Spleen (tissue), 11 donors: ENCODE results near the gene ELAVL3. TPM values are rescaled to one million over a fixed set of nuclear protein-coding genes. Genes with fewer than 3 reads are reported as not detected.
A peak's percentile ranks its signal among the peaks of the same experiment; 100 is the strongest.

Source experiments
- DNase-seq: peaks from one replicate; pipeline ENCODE4 v3.0.0-alpha.2; 2020
- H3K27ac ChIP-seq, 8 donors: fragments of 200-600 bp; sonication (generic) in 7 of 8; 1 replicate in 4 of 8; 2 replicates in 4 of 8; pipeline versions ENCODE4 v1.5.0 to v1.8.0; 2016 to 2021; ENCODE audit warnings: inconsistent platforms in 4 of 8, mild to moderate bottlenecking in 4 of 8, moderate library complexity in 1 of 8
- H3K27me3 ChIP-seq, 7 donors: fragments of 200-600 bp; sonication (generic) in 6 of 7; replicated peaks in 1 of 7; 1 replicate in 4 of 7; 2 replicates in 3 of 7; pipeline versions ENCODE4 v1.5.0 to v1.8.0; 2016 to 2021; ENCODE audit warnings: inconsistent platforms in 3 of 7, mild to moderate bottlenecking in 1 of 7
- H3K36me3 ChIP-seq, 6 donors: fragments of 200-600 bp; sonication (generic) in 5 of 6; 1 replicate in 4 of 6; 2 replicates in 2 of 6; pipeline versions ENCODE4 v1.5.0 to v1.8.0; 2016 to 2021; ENCODE audit warnings: inconsistent platforms in 2 of 6
- H3K4me1 ChIP-seq, 6 donors: fragments of 200-600 bp; sonication (generic) in 5 of 6; 1 replicate in 3 of 6; 2 replicates in 3 of 6; pipeline versions ENCODE4 v1.5.0 to v1.8.0; 2016 to 2021; ENCODE audit warnings: inconsistent platforms in 3 of 6
- H3K4me3 ChIP-seq, 8 donors: fragments of 200-600 bp; sonication (generic) in 7 of 8; 1 replicate in 4 of 8; 2 replicates in 4 of 8; pipeline versions ENCODE4 v1.5.0 to v1.8.0; 2016 to 2021; ENCODE audit warnings: inconsistent platforms in 4 of 8, mild to moderate bottlenecking in 4 of 8, moderate library complexity in 2 of 8
- H3K9me3 ChIP-seq, 8 donors: fragments of 200-600 bp; sonication (generic) in 7 of 8; 1 replicate in 4 of 8; 2 replicates in 4 of 8; pipeline versions ENCODE4 v1.5.0 to v1.8.0; 2016 to 2021; ENCODE audit warnings: inconsistent platforms in 4 of 8
- POLR2A ChIP-seq, 3 donors: fragments of 450-650 bp; IDR thresholded peaks; one replicate each; pipeline ENCODE4 v1.5.1; 2017; ENCODE audit warnings: antibody characterized with exemption in 3 of 3, mild to moderate bottlenecking in 1 of 3
- POLR2AphosphoS5 ChIP-seq, 3 donors: sonication (generic); formaldehyde crosslinking; IDR thresholded peaks; one replicate each; pipeline ENCODE4 v1.5.1; 2017; ENCODE audit warnings: antibody characterized with exemption in 3 of 3
- WGBS, 5 donors: extraction: QIAGEN DNeasy Blood & Tissue Kit in 3 of 5; methylation state at CpG; one replicate each; pipeline versions ENCODE4 v1.1.5 to v1.1.7; 2013 to 2018; 5-methylcytosine and 5-hydroxymethylcytosine counted together
- intact Hi-C: fragments of 100-400 bp; cut with DNase I; formaldehyde crosslinking; loops from one replicate; pipeline ENCODE4 v1.15.0; 2023; ENCODE audit warnings: low total_unique reads
- polyA plus RNA-seq, 3 donors: library from polyadenylated mRNA; stranded (reverse); fragments of 200-250 nt; gene quantifications; one replicate each; pipeline ENCODE4 v1.2.1, GENCODE V29; 2013
- total RNA-seq, 7 donors: library from RNA; depleted of rRNA in 3 of 7; stranded (reverse); fragments of >200 nt in 3 of 7; fragmentation: NEBNext Ultra II Directional in 4 of 7; extraction: Animal tissue kit (Norgen Biotek cat#: 25700) in 4 of 7; gene quantifications; one replicate each; pipeline versions ENCODE4 v1.1.0 to v1.2.1, GENCODE V29; 2016 to 2021
- TF ChIP-seq, protein P1 (sequence below), 11 experiments: fragments of 200-600 bp in 7 of 11; fragments of 450-650 bp in 4 of 11; sonication (generic) in 4 of 11; IDR thresholded peaks in 8 of 11; conservative IDR thresholded peaks in 3 of 11; 1 replicate in 7 of 11; 2 replicates in 4 of 11; pipeline versions ENCODE4 v1.4.0 to v1.8.0; 2016 to 2021; ENCODE audit warnings: antibody characterized with exemption in 11 of 11, inconsistent platforms in 4 of 11, mild to moderate bottlenecking in 1 of 11
- donor health status: healthy with polysubstance abuse.
- donor health status: DM: no; HTN: no; CAD: no; lungs with moderate emphysema.
- donor health status: DM: no; HTN: no; CAD: no.
- donor health status: Bipolar disorder and iron deficiency.
- donor health status: healthy.
- donor health status: DM: no; HTN: no; CAD: no.
- donor health status: DM: yes; HTN: yes; CAD: no.

The ELAVL3 gene
- total and polyA plus RNA-seq, 10 donors = 0.02 TPM; not detected in 9

DNA sequence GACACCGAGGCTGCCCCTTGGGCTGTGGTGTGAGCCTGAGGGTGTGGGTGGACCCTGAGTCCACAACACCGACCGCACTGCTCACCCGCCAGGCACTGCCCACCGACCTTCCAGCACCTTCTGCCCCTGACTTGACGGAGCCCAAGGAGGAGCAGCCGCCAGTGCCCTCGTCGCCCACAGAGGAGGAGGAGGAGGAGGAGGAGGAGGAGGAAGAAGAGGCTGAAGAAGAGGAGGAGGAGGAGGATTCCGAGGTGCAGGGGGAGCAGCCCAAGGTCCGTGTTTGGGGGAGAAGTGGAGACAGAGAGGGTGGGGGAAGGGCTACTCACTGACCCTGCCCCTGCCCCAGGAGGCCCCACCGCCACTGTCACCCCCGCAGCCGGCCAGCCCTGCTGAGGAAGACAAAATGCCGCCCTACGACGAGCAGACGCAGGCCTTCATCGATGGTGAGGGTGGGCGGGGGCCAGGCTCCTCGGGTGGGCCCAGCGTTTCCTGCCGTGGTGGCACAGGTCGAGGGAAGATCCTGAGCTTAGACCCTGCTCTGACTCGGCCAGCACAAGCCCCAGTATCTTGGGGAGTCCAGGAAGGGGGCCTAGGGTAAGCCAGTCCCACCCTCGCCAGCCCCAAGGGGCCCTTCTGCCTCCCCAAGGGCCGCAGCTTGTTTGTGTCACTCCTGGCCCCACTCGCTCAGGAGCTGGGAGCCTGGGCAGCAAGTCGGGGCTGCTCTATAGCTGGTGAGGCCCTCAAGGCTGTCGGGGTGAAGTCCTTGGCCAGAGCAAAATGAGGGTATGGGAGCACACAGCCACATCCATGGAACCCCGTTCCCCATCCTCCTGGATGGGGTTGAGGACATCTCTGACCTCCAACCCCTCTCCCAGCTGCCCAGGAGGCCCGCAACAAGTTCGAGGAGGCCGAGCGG is 33.2 kb downstream of the ELAVL3 start:
- 88 to 97% (median 89%) methylated on average over 29 to 35 of the region's 35 CpGs for WGBS, 5 donors
- Histone ChIP-seq H3K27me3 (peaks cover 0 to 3% (median 0%) of the 10 kb centered on the region in 7 donors), H3K36me3 (peaks cover 4 to 86% (median 82%) of the 10 kb centered on the region in 6 donors), H3K9me3 (no peaks in the 10 kb centered on the region), H3K4me1 (peaks cover 0 to 18% (median 0%) of the 10 kb centered on the region in 6 donors), H3K4me3 (no peak overlapping the region), H3K27ac (peak overlapping the region in 1 of 8 donors; percentile 7)
- TF ChIP-seq POLR2A (IDR thresholded peaks at IDR 0.05) (no peak), POLR2AphosphoS5 (IDR thresholded peaks at IDR 0.05) (peak in 1 of 3 donors; percentile 52)
- TF ChIP-seq, protein P1, sequence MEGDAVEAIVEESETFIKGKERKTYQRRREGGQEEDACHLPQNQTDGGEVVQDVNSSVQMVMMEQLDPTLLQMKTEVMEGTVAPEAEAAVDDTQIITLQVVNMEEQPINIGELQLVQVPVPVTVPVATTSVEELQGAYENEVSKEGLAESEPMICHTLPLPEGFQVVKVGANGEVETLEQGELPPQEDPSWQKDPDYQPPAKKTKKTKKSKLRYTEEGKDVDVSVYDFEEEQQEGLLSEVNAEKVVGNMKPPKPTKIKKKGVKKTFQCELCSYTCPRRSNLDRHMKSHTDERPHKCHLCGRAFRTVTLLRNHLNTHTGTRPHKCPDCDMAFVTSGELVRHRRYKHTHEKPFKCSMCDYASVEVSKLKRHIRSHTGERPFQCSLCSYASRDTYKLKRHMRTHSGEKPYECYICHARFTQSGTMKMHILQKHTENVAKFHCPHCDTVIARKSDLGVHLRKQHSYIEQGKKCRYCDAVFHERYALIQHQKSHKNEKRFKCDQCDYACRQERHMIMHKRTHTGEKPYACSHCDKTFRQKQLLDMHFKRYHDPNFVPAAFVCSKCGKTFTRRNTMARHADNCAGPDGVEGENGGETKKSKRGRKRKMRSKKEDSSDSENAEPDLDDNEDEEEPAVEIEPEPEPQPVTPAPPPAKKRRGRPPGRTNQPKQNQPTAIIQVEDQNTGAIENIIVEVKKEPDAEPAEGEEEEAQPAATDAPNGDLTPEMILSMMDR (IDR thresholded peaks at IDR 0.05 in 8 of 11, conservative IDR thresholded peaks at IDR 0.05 in 3 of 11) = peak in 1 of 11 experiments; percentile 12
- intact Hi-C loops = no loop called here
- DNase-seq = no peak

DNA sequence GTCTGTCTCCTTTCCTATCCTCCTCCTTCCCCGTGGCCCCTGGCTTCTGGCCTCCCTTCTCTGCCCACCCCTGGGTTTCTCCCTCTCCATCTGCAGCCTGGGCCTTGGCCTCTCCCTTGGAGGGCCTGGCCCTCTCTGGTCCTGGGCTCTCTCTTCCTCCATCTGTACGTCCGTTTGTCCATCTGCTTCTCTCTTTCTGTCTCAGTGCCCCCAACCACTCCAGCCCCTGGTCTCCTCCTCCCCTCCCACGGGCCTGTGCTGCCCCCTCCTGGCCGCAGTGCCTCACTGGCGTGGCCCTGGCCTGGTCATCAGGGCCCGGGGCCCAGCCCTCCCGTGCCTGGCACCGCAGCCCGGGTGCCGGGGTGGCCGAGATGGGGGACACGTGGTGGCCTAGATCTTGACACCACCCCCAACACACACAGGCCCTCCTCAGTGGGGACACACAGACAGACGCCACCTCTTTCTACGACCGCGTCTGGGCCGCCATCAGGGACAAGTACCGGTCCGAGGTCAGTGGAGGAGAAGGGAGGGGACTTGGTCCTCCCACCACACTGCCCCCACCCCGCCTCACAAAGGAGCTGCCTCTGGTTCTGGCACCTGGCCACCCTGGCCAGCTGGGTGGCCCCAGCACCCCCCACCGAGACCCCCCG is 34.1 kb downstream of the ELAVL3 start:
- peak overlapping the region in 1 of 8 donors; percentile 7 for H3K27ac ChIP-seq
- TF ChIP-seq, protein P1 (IDR thresholded peaks at IDR 0.05 in 8 of 11, conservative IDR thresholded peaks at IDR 0.05 in 3 of 11) = peak; percentile 66 to 93 (median 88)
- TF ChIP-seq POLR2AphosphoS5 (IDR thresholded peaks at IDR 0.05) = peak; percentile 43 to 65 (median 56)
- TF ChIP-seq POLR2A (IDR thresholded peaks at IDR 0.05) = no peak
- peaks cover 0 to 18% (median 0%) of the 10 kb centered on the region in 6 donors for H3K4me1 ChIP-seq
- DNase-seq = peak; percentile 90
- H3K4me3 ChIP-seq = no peak overlapping the region
- no peaks in the 10 kb centered on the region for H3K9me3 ChIP-seq
- intact Hi-C loops = no loop called here
- peaks cover 0 to 3% (median 0%) of the 10 kb centered on the region in 7 donors for H3K27me3 ChIP-seq
- peaks cover 4 to 94% (median 90%) of the 10 kb centered on the region in 6 donors for H3K36me3 ChIP-seq
- WGBS, 5 donors = 70 to 85% (median 72%) methylated on average over 19 to 23 of the region's 23 CpGs

DNA sequence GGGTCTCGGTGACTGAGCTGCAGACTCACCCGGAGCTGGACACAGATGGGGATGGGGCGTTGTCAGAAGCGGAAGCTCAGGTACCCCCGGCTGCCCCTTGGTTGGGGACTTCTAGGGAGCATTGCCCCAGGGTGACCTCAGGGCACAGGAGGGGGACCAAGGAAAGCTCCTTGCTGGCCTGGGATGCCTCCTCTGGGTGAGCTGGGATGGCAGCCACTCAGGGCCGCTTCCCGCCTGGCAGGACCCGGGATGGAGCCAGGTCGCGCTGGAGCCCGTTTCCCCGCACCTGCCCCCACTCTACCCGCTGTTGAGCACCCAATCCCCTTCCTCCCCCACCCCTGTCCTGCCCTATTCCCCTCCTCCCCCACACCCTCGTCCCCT is 34.6 kb downstream of the ELAVL3 start:
- no peak for DNase-seq
- H3K27ac ChIP-seq = peak overlapping the region in 1 of 8 donors; percentile 7
- peaks cover 0 to 23% (median 0%) of the 10 kb centered on the region in 6 donors for H3K4me1 ChIP-seq
- H3K4me3 ChIP-seq = no peak overlapping the region
- peaks cover 4 to 99% (median 96%) of the 10 kb centered on the region in 6 donors for H3K36me3 ChIP-seq
- intact Hi-C loops = no loop called here
- WGBS, 5 donors = 89 to 95% (median 91%) methylated on average over 10 to 14 of the region's 14 CpGs
- no peaks in the 10 kb centered on the region for H3K9me3 ChIP-seq
- H3K27me3 ChIP-seq = no peaks in the 10 kb centered on the region
- TF ChIP-seq POLR2AphosphoS5 (IDR thresholded peaks at IDR 0.05) = no peak
- TF ChIP-seq, protein P1 (IDR thresholded peaks at IDR 0.05 in 8 of 11, conservative IDR thresholded peaks at IDR 0.05 in 3 of 11) = no peak
- TF ChIP-seq POLR2A (IDR thresholded peaks at IDR 0.05) = no peak
